Motor neuron (in vitro differentiated cells): Measurements from ENCODE around the gene PIM2. TPM values are rescaled to one million over a fixed set of nuclear protein-coding genes. Genes with fewer than 3 reads are reported as not detected.
A peak's percentile ranks its signal among the peaks of the same experiment; 100 is the strongest.
"Not testable (repeated sequence)": the region's sequence is repeated elsewhere in the genome, so short reads cannot be mapped to it uniquely, and the experiment has no call there.

Experiments used
- ATAC-seq, 8 experiments: fragments of 200-7000 bp; cut with Tn5 transposase; replicated peaks in 6 of 8; 2 replicates each; pipeline ENCODE4 v1.8.0; 2021; ENCODE audit warnings: mild to moderate bottlenecking in 8 of 8, moderate library complexity in 8 of 8
- H3K27ac ChIP-seq, 2 donors: fragments of 250-450 bp; sonication (Bioruptor Pico); 2 replicates each; pipeline ENCODE4 v1.9.0; 2021; ENCODE audit warnings: antibody characterized with exemption in 2 of 2, mild to moderate bottlenecking in 2 of 2, moderate library complexity in 1 of 2
- H3K4me1 ChIP-seq, 2 donors: fragments of 250-450 bp; sonication (Bioruptor Pico); replicated peaks in 1 of 2; 2 replicates each; pipeline ENCODE4 v1.6.1; 2021; ENCODE audit warnings: antibody characterized with exemption in 2 of 2, mild to moderate bottlenecking in 2 of 2, moderate library complexity in 1 of 2
- H3K4me3 ChIP-seq, 5 donors: fragments of 250-450 bp; sonication (Bioruptor Pico); 2 replicates each; pipeline ENCODE4 v1.9.0; 2021; ENCODE audit warnings: antibody characterized with exemption in 5 of 5, mild to moderate bottlenecking in 5 of 5, moderate library complexity in 4 of 5
- WGBS, 10 experiments: fragments of 450-650 bp; shearing (Covaris generic); methylation state at CpG; one replicate each; pipeline ENCODE4 v1.0.0; 2022; 5-methylcytosine and 5-hydroxymethylcytosine counted together
- in situ Hi-C, 9 experiments: fragments of 400-800 bp; cut with MboI; loops; one replicate each; pipeline ENCODE4 v1.15.0; 2021; ENCODE audit warnings: low sequenced_read_pairs in 9 of 9, low pct_unique_long_range_greater_than_20kb in 2 of 9; ENCODE audit not compliant: unreplicated experiment in 9 of 9
- total RNA-seq, 8 experiments: library from RNA; unstranded; fragments of 300-600 nt; gene quantifications; 2 replicates each; pipeline versions ENCODE4 v1.2.3 to v1.2.4, GENCODE V29; 2022

Gene PIM2
- total RNA-seq, 8 experiments from 2014 or later: 6.9 to 20.3 (median 9.5) TPM

DNA sequence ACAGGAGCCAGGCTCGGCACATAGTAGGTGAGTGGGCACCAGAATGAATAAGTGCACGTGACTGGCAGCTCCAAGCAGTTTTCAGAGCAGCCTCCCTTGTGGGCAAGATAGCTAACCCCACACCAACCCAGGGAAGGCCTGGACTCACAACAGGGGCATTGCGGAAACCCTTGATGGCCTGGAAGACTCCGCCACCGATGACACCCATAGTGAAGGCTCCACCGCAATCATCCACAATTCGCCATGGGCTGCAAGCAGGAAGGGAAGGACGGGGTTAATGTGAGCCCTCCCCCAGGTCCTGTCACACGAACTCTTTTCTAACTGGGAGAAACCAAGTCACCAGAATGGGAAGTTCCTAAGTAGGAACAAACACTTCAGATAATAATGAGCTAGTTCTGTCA, 22.2 kb downstream of the PIM2 start:
- in situ Hi-C loops: no loop called here
- Histone ChIP-seq H3K4me3 (peak overlapping the region; percentile 70 to 89 (median 80)), H3K4me1 (peaks cover 3 to 14% of the 10 kb centered on the region in 2 donors), H3K27ac (peak overlapping the region; percentile 96 to 97)
- peak in 1 of 8 experiments; percentile 3 for ATAC-seq
- 25 to 50% (median 32%) methylated on average over 2 to 5 of the region's 9 CpGs; no CpG with 5 or more reads in 6 of the 10 experiments for WGBS, 10 experiments

DNA sequence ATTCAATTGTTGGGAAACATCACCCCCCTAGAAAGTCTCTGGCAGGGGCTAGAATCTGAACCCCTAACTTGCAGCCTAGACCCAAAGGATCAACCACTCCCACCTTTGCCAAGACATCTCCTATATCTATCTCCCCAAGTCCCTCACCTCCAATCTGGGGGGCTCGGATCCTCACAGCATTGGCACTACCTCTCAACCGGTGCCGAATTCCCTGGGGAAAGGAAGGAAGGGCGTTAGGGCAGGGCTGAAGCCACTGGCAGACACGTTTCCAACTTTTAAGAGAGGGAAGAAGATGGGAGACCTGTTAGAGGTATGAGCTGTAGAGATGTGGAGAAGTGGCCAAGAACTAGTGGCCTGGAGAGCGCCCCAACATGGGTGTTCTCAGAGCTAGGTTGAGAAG, 23.9 kb downstream of the PIM2 start:
- no peak overlapping the region for H3K27ac ChIP-seq
- WGBS, 10 experiments: 45 to 100% (median 79%) methylated on average over 1 to 5 of the region's 6 CpGs; no CpG with 5 or more reads in 7 of the 10 experiments
- H3K4me3 ChIP-seq: no peak overlapping the region
- ATAC-seq: no peak
- in situ Hi-C loops: no loop called here
- peaks cover 3 to 14% of the 10 kb centered on the region in 2 donors for H3K4me1 ChIP-seq

GRCh38 chrX:48893556-48894348, 25.1 kb downstream of the PIM2 start:
- 53 to 100% methylated on average over 3 to 4 of the region's 16 CpGs; no CpG with 5 or more reads in 8 of the 10 experiments for WGBS, 10 experiments
- Histone ChIP-seq H3K4me1 (peaks cover 3 to 7% of the 10 kb centered on the region in 2 donors), H3K4me3 (no peak overlapping the region), H3K27ac (no peak overlapping the region)
- in situ Hi-C loops: no loop called here
- no peak for ATAC-seq

DNA sequence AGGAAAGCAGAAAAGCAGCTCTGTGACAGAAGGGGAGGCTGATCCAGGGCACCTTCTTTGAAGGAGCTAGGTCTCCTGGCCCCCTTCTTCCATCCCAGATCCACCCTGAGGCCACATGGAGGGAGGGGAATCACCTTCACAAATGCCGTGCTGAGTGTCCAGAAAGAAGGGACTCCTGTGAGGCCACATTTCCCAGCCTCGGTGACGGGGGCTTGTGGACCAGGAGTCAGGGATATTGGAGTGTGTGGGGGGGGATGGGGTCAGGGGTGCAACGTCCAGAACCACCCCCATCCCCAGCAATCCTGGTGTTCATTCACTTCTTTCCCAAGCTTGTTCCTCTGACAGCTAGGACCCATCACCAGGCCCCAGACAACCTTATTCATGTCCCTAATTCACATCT, 25.9 kb downstream of the PIM2 start:
- Histone ChIP-seq H3K4me1 (peaks cover 3 to 6% of the 10 kb centered on the region in 2 donors), H3K4me3 (no peak overlapping the region), H3K27ac (no peak overlapping the region)
- WGBS, 10 experiments: 67% methylated on average over 1 of the region's 4 CpGs; no CpG with 5 or more reads in 9 of the 10 experiments
- ATAC-seq: no peak
- in situ Hi-C loops: no loop called here

DNA sequence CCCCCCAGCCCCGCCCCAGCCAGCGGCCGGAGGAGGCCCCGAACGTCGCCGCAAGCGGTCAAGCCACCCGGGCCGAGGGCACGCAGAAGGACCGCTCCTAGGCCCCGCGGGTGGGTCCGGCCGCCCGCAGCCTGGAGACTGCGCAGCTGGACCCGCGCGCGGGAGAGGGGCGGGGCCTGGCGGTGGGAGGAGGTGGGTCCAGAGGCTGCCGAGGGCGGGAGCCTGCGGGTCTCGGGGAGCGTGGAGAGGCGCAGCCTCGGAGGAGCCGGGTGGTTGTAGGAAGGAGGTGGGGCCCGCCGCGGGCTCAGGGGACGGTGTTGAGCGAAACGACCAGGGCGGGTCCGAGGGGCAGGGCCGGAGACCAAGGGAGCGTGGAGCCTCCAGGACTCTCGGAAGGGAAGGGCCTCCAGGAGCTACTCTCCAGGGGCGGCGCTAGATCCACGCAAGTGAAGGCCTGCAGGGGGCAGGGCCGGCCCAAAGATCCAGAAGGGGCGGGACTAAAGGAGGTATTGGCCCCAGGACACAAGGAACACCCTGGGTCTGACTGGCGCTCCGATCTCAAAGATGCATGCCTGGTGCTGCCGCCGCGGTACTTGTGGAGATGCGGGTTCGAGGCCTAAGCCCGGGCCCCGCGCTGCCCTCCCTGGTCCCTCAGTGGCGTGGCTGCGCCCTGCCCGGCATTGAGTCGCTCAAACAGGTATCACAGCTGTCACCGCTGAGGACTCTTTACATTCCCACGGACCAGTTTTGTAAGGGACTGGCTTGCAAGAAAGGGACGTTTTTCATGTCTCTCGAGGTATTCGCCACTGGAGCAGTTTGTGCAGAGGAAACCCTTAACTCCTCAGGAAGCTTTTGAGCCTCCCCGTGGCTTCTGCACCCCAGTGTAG, 27.2 kb downstream of the PIM2 start:
- ATAC-seq: peak; percentile 92 to 95 (median 94)
- in situ Hi-C loops: no loop called here

GRCh38 chrX:48890934-48891401, 27.9 kb downstream of the PIM2 start:
- ATAC-seq: peak; percentile 22 to 40 (median 30)
- Histone ChIP-seq H3K4me1 (peaks cover 0 to 1% of the 10 kb centered on the region in 2 donors), H3K27ac (peak overlapping the region; percentile 47 to 62), H3K4me3 (peak overlapping the region; percentile 31 to 43 (median 35))
- in situ Hi-C loops: no loop called here
- WGBS, 10 experiments: 0 to 40% (median 11%) methylated on average over 1 to 7 of the region's 35 CpGs; no CpG with 5 or more reads in 6 of the 10 experiments

More for the DNA sequence above, 27.2 kb downstream of the PIM2 start:
- Histone ChIP-seq H3K27ac (peak overlapping the region; percentile 47 to 62), H3K4me3 (peak overlapping the region; percentile 31 to 43 (median 35)), H3K4me1 (peaks cover 3 to 6% of the 10 kb centered on the region in 2 donors)
- 40 to 49% methylated on average over 4 to 7 of the region's 68 CpGs; no CpG with 5 or more reads in 8 of the 10 experiments for WGBS, 10 experiments

DNA sequence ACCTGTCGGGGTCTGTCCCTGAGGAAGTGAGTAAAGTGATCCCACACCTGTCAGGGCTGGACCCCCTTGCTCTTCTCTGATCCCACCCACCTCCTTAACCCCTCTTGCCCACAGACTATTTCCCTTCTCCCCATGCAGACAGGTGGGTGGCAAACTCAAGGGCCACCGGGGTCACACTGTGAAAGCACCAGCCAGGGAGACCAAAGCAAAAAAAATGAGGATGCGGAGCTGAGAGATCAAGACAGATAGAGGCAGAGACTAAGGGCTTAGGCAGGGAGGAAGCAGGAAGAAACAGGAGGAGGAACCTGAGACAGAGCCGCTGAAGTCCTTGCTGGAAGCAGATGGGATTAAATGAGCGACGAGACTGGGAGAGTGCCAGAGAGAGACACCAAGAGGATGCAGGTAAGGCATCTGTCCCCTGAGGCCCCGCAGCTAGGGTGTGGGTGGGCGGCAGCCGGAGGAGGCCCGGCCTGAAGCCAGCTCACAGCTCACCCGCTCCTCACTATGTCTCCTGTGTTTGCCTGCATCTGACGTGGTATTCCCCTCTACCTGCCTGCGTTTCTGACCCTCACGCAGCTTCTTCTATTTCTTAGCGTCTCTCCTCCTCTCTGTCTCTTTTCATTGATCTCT, 28.4 kb downstream of the PIM2 start:
- in situ Hi-C loops: no loop called here

GRCh38 chrX:48886586-48886985, 32.2 kb downstream of the PIM2 start:
- H3K4me3 ChIP-seq, H3K4me1 ChIP-seq, in situ Hi-C loops, H3K27ac ChIP-seq, ATAC-seq: not testable (repeated sequence)
- 33 to 100% (median 60%) methylated on average over 1 to 3 of the region's 5 CpGs; no CpG with 5 or more reads in 7 of the 10 experiments for WGBS, 10 experiments

More for the DNA sequence above, 28.4 kb downstream of the PIM2 start:
- no peaks in the 10 kb centered on the region for H3K4me1 ChIP-seq
- H3K4me3 ChIP-seq: peak overlapping the region in 4 of 5 donors; percentile 31 to 42 (median 35)
- H3K27ac ChIP-seq: no peak overlapping the region
- ATAC-seq: peak in 1 of 8 experiments; percentile 1
- WGBS, 10 experiments: 13 to 67% (median 33%) methylated on average over 3 to 5 of the region's 15 CpGs; no CpG with 5 or more reads in 6 of the 10 experiments

DNA sequence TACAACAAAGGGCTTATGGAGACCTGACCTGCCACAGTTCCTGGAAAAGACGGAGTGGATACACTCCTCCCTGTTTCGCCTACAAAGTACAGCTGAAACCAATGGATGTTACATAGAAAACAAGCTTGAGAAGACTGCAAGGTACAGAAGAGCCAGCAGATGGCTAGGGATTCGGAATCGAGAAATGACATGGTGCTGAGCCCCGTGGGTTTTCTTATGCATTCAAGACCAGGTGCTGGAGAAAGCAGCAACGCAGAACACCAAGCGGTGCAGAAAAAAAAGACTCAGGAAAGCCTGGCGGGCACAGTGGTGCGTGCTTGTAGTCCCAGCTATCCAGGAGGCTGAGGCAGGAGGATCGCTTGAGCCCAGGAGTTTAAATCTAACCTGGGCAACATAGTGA, 35.1 kb downstream of the PIM2 start:
- Histone ChIP-seq H3K4me1 (no peaks in the 10 kb centered on the region), H3K27ac (no peak overlapping the region), H3K4me3 (no peak overlapping the region)
- peak in 2 of 8 experiments; percentile 23 to 25 for ATAC-seq
- 20 to 90% (median 63%) methylated on average over 1 to 9 of the region's 10 CpGs; no CpG with 5 or more reads in 3 of the 10 experiments for WGBS, 10 experiments
- in situ Hi-C loops: no loop called here

DNA sequence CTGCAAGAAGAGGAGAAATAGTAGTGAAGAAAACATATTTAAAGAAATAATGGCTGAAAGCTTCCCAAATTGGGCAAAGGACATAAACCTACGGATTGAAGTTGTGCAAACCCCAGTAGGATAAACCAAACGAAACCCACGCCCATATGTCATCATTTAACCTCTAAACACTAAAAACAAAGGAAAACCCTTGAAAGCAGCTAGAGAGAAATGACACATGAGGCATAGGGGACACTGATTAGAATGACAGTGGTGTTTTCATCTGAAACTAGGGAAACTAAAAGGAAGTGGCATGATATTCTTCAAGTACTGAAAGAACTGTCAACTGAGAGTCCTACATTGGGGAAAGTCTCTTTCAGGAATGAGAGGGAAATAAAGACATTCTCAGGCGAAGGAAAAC, 41.9 kb downstream of the PIM2 start:
- in situ Hi-C loops, H3K4me1 ChIP-seq, H3K27ac ChIP-seq, H3K4me3 ChIP-seq: not testable (repeated sequence)
- WGBS, 10 experiments: 0 to 100% (median 37%) methylated on average over 1 to 3 of the region's 4 CpGs; no CpG with 5 or more reads in 3 of the 10 experiments
- peak in 2 of 8 experiments; percentile 13 to 53 for ATAC-seq

GRCh38 chrX:48872017-48872416, 46.8 kb downstream of the PIM2 start:
- H3K27ac ChIP-seq, H3K4me1 ChIP-seq, H3K4me3 ChIP-seq, ATAC-seq, in situ Hi-C loops: not testable (repeated sequence)
- no CpG with 5 or more reads among the region's 2 CpGs for WGBS, 10 experiments

GRCh38 chrX:48864210-48864609, 54.6 kb downstream of the PIM2 start:
- 0 to 39% (median 10%) methylated on average over 1 to 4 of the region's 4 CpGs; no CpG with 5 or more reads in 7 of the 10 experiments for WGBS, 10 experiments
- ATAC-seq: no peak
- in situ Hi-C loops: no loop called here
- Histone ChIP-seq H3K4me3 (no peak overlapping the region), H3K4me1 (no peaks in the 10 kb centered on the region), H3K27ac (no peak overlapping the region)
